Upper lobe of right lung (tissue), 1 donor: ENCODE data around the gene LHFPL6. TPM values are rescaled to one million over a fixed set of nuclear protein-coding genes. Genes with fewer than 3 reads are reported as not detected.
A peak's percentile ranks its signal among the peaks of the same experiment; 100 is the strongest.

Experiments
- ATAC-seq: fragments of 200-7000 bp; cut with Tn5 transposase; one replicate; pipeline ENCODE4 v1.9.1; 2020; ENCODE audit warnings: mild to moderate bottlenecking, moderate library complexity
- DNase-seq: peaks from one replicate; pipeline ENCODE4 v3.0.0-alpha.2; 2020
- H3K27ac ChIP-seq: fragments of 200-600 bp; one replicate; pipeline ENCODE4 v1.8.0; 2022
- H3K27me3 ChIP-seq: fragments of 200-600 bp; one replicate; pipeline ENCODE4 v1.8.0; 2022; ENCODE audit warnings: mild to moderate bottlenecking
- H3K36me3 ChIP-seq: fragments of 200-600 bp; one replicate; pipeline ENCODE4 v1.8.0; 2022
- H3K4me1 ChIP-seq: fragments of 200-600 bp; one replicate; pipeline ENCODE4 v1.8.0; 2022
- H3K4me3 ChIP-seq: fragments of 200-600 bp; one replicate; pipeline ENCODE4 v1.8.0; 2022; ENCODE audit warnings: mild to moderate bottlenecking
- H3K9me3 ChIP-seq: fragments of 200-600 bp; one replicate; pipeline ENCODE4 v1.8.0; 2022
- CTCF ChIP-seq: fragments of 200-600 bp; IDR thresholded peaks from one replicate; pipeline ENCODE4 v1.8.0; 2022; ENCODE audit warnings: antibody characterized with exemption
- intact Hi-C: fragments of 100-400 bp; cut with DNase I; formaldehyde crosslinking; loops from one replicate; pipeline ENCODE4 v1.11.0; 2022
- long read RNA-seq: library from polyadenylated mRNA; unstranded; transcript quantifications from one replicate; pipeline ENCODE4 v2.0.0, GENCODE V29; 2021
- total RNA-seq: library from RNA; stranded (reverse); fragmentation: NEBNext Ultra II Directional; extraction: Animal tissue kit (Norgen Biotek cat#: 25700); gene quantifications from one replicate; pipeline ENCODE4 v1.2.1, GENCODE V29; 2021
- donor health status: DM: no; HTN: yes; CAD: no; lungs with severe emphysema.

The LHFPL6 gene
- 80.0 TPM for total RNA-seq
- long read RNA-seq, partial matches to known transcripts, result 6 of 16 reads
- long read RNA-seq, other reads (novel, unspliced or antisense), result 9 of 16 reads

DNA sequence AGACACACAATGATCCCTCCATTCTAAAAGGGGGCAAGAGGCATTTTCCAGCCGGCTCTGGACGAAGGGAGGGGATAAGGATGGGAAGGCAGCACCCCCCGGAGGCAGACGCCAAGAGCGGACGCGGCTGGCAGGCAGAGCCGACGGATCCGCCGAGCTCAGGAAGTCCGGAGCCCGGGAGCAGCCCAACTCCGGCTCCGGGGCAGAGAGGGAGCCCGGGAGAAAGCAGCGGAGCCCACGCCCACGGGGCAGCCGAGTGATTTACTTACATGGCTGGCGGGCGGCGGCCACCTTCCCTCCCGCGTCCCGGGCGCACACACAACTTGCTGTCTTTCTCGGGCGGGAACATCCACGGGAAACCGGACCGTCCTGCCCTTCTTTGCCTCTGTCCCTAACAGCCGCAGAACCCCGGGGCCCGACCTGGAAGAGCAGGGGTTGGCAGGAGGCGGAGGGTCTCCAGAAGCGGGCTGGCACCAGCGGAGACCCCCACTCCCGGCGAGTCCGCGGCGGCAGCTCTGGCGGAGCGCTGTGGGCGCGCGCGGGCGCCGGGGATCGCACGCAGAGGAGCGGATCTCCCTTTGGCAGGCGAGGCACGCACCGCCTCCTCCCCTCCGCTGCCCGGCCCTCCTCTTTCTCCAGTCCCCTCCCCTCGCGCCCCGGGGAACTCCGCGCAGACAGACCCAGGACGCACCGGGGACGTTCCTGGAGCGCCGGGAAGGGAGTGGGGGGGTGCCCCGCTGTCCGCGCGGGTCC lies at the start of gene LHFPL6:
Gene LHFPL6, minus strand, starts transcription at position 580 of the 753 bp plus-strand sequence.
- ATAC-seq (peak; percentile 96), DNase-seq (peak; percentile 90)
- Histone ChIP-seq H3K27me3 (no peaks in the 10 kb centered on the region), H3K4me1 (peaks cover 8% of the 10 kb centered on the region), H3K36me3 (no peaks in the 10 kb centered on the region), H3K4me3 (peak within 1 kb of the TSS; percentile 89), H3K27ac (peak within 1 kb of the TSS; percentile 87), H3K9me3 (no peaks in the 10 kb centered on the region)
- intact Hi-C loops, result loop anchor here (10.0 kb wide), 1 partner anchor 188 kb away; no protein-coding TSS in a partner anchor
- peak; percentile 45 for TF ChIP-seq CTCF

DNA sequence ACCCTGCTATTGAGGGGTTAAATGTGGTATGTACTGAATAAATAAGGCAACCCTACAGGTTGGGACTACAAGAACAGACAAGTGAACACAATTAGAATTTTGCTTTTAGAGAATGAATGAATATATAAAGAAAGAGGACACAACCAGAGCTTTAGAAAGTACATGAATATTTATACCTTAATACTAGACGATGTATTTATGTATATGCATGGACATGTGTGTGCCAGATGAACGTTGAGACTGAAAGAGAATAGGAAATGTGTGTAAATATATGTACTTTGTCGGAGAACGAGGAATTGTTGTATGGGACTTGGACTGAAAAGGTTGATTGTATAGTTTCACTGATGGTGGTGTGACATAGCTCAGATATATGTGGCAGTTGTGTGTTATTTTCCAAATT lies 43.1 kb upstream of the LHFPL6 start:
- DNase-seq, result no peak
- H3K36me3 ChIP-seq, result no peaks in the 10 kb centered on the region
- no peaks in the 10 kb centered on the region for H3K27me3 ChIP-seq
- no peak for TF ChIP-seq CTCF
- H3K9me3 ChIP-seq, result no peaks in the 10 kb centered on the region
- ATAC-seq, result no peak
- H3K4me3 ChIP-seq, result no peak overlapping the region
- no peak overlapping the region for H3K27ac ChIP-seq
- intact Hi-C loops, result no loop called here
- H3K4me1 ChIP-seq, result no peaks in the 10 kb centered on the region

DNA sequence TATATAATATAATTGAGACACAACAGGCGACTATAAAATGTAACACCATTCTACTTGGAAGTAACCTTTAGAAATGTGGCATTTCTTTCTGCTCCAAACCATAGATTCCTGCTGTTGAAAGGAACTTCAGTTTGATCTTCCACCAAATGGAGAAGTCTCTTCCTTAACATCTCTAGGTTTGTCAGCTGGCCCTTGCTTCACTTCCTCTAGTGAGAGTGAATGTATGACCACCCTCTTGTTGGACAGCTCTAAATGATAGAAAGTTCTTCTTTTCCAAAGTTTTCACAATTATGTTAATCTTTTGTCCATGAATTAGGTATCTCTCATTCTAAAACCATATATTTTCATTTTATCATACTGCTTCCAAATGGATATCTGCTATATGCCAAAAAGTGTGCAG lies 38.7 kb upstream of the LHFPL6 start:
- ATAC-seq, result peak; percentile 57
- H3K4me3 ChIP-seq, result no peak overlapping the region
- no peak for DNase-seq
- no peaks in the 10 kb centered on the region for H3K36me3 ChIP-seq
- no peak overlapping the region for H3K27ac ChIP-seq
- no peaks in the 10 kb centered on the region for H3K9me3 ChIP-seq
- no peaks in the 10 kb centered on the region for H3K4me1 ChIP-seq
- no peaks in the 10 kb centered on the region for H3K27me3 ChIP-seq
- intact Hi-C loops, result no loop called here
- TF ChIP-seq CTCF, result no peak

DNA sequence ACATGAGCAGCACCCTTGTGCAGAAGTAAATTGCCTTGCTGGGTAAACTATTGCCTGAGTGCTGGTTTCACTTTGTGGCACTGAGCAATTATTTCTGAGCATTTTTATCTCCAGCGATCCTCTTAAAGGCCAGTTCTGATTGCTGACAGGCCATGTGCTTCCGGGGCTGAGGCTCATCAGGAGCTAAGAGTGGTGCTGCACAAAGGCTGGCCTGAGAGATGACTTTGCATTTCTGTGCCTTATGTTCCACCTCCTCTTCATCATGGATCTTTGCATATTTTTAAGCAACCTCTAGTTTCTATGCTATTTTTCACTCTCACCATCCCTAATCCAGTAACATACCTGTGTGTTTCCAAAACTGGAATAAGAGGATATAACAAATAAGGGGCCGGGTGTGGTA lies 34.9 kb upstream of the LHFPL6 start:
- Histone ChIP-seq H3K4me3 (no peak overlapping the region), H3K9me3 (no peaks in the 10 kb centered on the region), H3K36me3 (no peaks in the 10 kb centered on the region), H3K4me1 (no peaks in the 10 kb centered on the region), H3K27me3 (no peaks in the 10 kb centered on the region), H3K27ac (no peak overlapping the region)
- ATAC-seq (no peak), DNase-seq (no peak)
- no peak for TF ChIP-seq CTCF
- intact Hi-C loops, result no loop called here

DNA sequence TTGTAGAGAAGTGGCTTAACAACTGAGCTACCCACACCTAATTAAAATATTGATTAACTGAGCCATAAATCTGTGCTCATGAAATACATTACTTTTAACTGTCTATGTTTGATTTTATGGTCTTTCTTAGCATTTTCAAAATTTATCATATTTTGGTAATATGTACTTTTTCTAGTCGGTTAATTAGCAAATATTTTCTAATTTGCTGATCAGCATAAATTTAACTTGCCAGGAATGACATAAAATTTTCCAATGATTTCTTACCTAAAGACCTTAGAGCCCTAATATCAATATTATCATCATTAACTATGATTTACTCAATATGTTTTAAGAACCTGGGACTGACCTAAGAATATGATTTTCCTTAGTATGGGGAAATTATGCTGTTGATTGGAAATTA lies 32.6 kb upstream of the LHFPL6 start:
- no peaks in the 10 kb centered on the region for H3K36me3 ChIP-seq
- H3K27me3 ChIP-seq, result no peaks in the 10 kb centered on the region
- no peaks in the 10 kb centered on the region for H3K4me1 ChIP-seq
- TF ChIP-seq CTCF, result no peak
- H3K27ac ChIP-seq, result no peak overlapping the region
- DNase-seq (no peak), ATAC-seq (no peak)
- intact Hi-C loops, result no loop called here
- H3K9me3 ChIP-seq, result no peaks in the 10 kb centered on the region
- H3K4me3 ChIP-seq, result no peak overlapping the region
